ENCODE results near the gene OSGIN1. TPM values are rescaled to one million over a fixed set of nuclear protein-coding genes. Genes with fewer than 3 reads are reported as not detected.

The OSGIN1 gene
- total RNA-seq, 1 donor from 2014 or later, result 2.2 TPM

DNA sequence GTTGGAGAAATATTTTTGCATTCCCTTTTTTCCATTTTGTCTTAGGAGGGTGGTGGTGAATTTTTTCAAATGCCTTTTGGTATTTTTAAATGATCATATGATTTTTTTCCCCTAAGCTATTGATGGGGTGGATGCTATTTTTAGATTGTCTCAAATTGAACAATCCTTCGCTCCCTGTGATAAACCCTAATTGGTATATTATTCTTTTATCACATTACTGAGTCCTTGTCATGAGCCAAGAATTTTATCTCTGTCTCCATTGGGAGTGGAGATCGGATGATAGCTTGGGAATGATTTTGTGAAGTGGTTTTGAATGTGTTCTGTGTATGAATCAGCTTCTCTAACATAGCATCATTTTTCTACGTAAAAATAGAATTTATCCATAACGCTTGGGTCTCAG lies 30.5 kb downstream of the OSGIN1 start:
- Mint-ChIP-seq H3K27ac (no peak overlapping the region), H3K4me3 (no peak overlapping the region), H3K36me3 (ENCODE audit: low read depth) (no peaks in the 10 kb centered on the region), H3K4me1 (ENCODE audit: low read depth) (no peaks in the 10 kb centered on the region), H3K9me3 (peaks cover 6% of the 10 kb centered on the region), H3K27me3 (ENCODE audit: insufficient read depth) (peaks cover 10% of the 10 kb centered on the region)
- intact Hi-C loops (cut with micrococcal nuclease), result no loop called here
- DNase-seq (ENCODE audit: low spot score), result no peak

DNA sequence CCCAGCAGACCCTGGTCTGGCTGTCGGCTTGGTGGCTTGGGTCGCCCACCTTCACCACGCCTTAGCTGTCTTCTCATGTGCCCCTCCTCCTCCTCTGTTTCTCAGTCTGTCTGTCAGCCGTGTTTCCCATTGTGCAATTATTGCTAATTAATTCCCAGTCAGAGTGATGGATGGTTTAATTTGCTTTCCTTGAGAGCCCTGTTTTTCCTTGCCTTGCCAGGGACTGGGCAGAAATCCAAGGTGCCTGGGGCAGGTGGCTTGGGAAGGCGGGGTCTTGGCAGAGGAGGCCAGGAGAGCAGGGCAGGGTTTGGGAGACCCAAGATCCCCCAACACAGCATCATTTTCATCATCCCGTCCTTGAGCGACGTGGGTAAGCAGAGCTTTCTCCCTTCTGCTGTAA lies 36.3 kb downstream of the OSGIN1 start:
- Mint-ChIP-seq H3K4me1 (ENCODE audit: low read depth) (no peaks in the 10 kb centered on the region), H3K27ac (no peak overlapping the region), H3K27me3 (ENCODE audit: insufficient read depth) (peaks cover 9% of the 10 kb centered on the region), H3K4me3 (no peak overlapping the region), H3K36me3 (ENCODE audit: low read depth) (no peaks in the 10 kb centered on the region), H3K9me3 (peaks cover 4% of the 10 kb centered on the region)
- no peak for DNase-seq (ENCODE audit: low spot score)
- intact Hi-C loops (cut with micrococcal nuclease), result no loop called here

DNA sequence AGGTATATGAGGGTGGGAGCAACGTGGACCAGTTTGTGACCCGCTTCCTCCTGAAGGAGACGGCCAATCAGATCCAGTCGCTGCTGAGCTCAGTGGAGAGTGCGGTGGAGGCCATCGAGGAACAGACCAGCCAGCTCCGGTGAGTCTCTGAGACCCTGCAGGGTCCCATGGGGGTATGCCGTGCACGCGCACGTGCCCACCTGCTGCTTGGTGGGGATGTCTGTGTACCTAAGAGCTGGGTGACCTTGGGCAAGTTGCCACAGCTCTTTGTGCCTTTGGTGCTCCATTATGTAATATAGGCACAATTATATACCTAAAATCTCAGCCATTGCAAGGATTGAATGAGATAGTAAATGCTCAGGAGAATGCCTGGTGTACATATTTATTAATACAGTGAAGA lies 37.5 kb downstream of the OSGIN1 start:
- Mint-ChIP-seq H3K9me3 (peaks cover 4% of the 10 kb centered on the region), H3K36me3 (ENCODE audit: low read depth) (no peaks in the 10 kb centered on the region), H3K4me3 (no peak overlapping the region), H3K27me3 (ENCODE audit: insufficient read depth) (peaks cover 17% of the 10 kb centered on the region), H3K27ac (no peak overlapping the region), H3K4me1 (ENCODE audit: low read depth) (no peaks in the 10 kb centered on the region)
- intact Hi-C loops (cut with micrococcal nuclease), result no loop called here
- DNase-seq (ENCODE audit: low spot score), result no peak

DNA sequence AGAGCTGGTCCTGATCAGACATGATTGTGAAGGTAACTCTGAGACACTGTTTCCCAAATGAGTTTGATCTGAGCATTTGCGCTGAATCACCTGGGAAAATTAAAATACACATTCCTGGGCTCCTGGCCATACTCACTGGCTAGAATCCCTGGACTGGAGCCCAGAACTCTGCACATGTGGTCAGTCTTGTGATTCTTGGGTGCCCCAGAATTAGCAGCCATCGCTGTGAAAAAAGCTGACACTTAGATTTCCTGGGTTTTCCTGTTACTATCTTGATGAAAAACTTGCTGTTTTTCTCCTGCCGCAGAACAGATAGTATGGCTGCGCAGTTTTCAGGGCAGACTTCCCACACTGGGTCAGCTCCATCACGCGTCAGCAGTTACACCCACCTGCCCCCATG lies 39.6 kb downstream of the OSGIN1 start:
- Mint-ChIP-seq H3K36me3 (ENCODE audit: low read depth) (no peaks in the 10 kb centered on the region), H3K9me3 (peaks cover 4% of the 10 kb centered on the region), H3K27ac (no peak overlapping the region), H3K27me3 (ENCODE audit: insufficient read depth) (peaks cover 14% of the 10 kb centered on the region), H3K4me1 (ENCODE audit: low read depth) (no peaks in the 10 kb centered on the region), H3K4me3 (no peak overlapping the region)
- no peak for DNase-seq (ENCODE audit: low spot score)
- intact Hi-C loops (cut with micrococcal nuclease), result no loop called here

DNA sequence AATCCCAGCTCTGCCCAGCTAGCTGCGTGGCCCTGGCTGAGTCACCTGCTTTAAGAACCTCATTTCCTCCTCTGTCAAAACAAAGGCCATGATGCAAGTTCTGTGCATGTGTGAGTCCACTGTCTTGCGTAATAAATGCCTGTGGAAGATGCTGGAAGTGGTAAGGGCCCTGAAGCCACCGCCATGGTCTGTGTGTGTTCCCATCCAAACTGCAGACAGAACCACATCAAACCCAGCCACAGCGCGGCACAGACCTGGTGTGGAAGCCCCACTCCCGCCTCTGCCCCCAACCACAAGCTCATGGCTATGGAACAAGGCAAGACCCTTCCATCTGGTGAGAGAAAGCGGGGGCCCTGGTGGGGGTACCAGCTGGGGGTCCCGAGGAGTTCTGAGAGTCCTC lies 41.0 kb downstream of the OSGIN1 start:
- Mint-ChIP-seq H3K36me3 (ENCODE audit: low read depth) (no peaks in the 10 kb centered on the region), H3K4me1 (ENCODE audit: low read depth) (no peaks in the 10 kb centered on the region), H3K27me3 (ENCODE audit: insufficient read depth) (peaks cover 9% of the 10 kb centered on the region), H3K27ac (no peak overlapping the region), H3K4me3 (no peak overlapping the region), H3K9me3 (peaks cover 4% of the 10 kb centered on the region)
- no peak for DNase-seq (ENCODE audit: low spot score)
- intact Hi-C loops (cut with micrococcal nuclease), result no loop called here

DNA sequence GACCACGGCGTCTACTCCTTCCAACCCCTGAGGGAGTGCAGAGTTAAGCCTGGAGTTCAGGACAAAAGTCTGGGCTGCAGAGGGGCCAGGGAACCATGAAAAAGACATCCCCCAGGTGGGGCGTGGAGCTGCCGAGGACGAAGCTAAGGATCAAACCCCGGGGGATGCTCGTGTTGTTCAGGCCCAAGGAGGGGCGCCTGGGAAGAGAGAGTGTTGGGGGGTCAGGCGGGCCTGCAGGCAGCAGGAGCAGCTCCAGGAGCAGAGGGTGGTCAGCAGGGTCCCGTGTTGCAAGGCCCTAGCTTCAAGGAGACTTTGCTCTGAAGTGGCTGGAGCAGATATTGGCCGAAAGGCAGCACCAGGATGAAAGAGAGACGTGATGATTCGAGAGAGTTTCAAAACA lies 41.7 kb downstream of the OSGIN1 start:
- no peaks in the 10 kb centered on the region for H3K4me1 Mint-ChIP-seq (ENCODE audit: low read depth)
- H3K4me3 Mint-ChIP-seq, result no peak overlapping the region
- H3K36me3 Mint-ChIP-seq (ENCODE audit: low read depth), result no peaks in the 10 kb centered on the region
- peaks cover 9% of the 10 kb centered on the region for H3K27me3 Mint-ChIP-seq (ENCODE audit: insufficient read depth)
- peaks cover 4% of the 10 kb centered on the region for H3K9me3 Mint-ChIP-seq
- intact Hi-C loops (cut with micrococcal nuclease), result no loop called here
- no peak for DNase-seq (ENCODE audit: low spot score)
- H3K27ac Mint-ChIP-seq, result no peak overlapping the region

DNA sequence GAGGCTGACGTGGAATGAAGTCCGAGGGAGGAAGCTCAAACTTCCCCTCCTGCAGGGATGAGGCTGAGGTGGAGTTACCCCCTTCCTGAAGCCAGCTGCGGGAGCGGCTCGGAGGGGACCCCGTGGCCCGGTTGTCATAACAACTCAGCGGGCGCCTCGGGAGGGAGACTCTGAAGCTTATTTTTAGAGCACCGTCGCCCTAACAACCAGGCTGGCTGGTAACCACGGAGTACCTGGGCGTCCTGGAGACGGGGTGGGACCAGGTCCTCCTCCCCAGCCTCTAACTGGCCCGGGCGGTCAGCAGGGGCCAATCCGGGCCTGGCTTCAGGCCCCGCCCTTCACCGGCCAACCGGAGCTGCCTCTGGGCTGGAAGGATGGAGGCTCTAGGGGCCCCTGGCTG lies 42.7 kb downstream of the OSGIN1 start:
- Mint-ChIP-seq H3K27ac (no peak overlapping the region), H3K36me3 (ENCODE audit: low read depth) (no peaks in the 10 kb centered on the region), H3K27me3 (ENCODE audit: insufficient read depth) (peaks cover 9% of the 10 kb centered on the region), H3K9me3 (peaks cover 4% of the 10 kb centered on the region), H3K4me1 (ENCODE audit: low read depth) (no peaks in the 10 kb centered on the region), H3K4me3 (no peak overlapping the region)
- DNase-seq (ENCODE audit: low spot score), result no peak
- intact Hi-C loops (cut with micrococcal nuclease), result no loop called here

DNA sequence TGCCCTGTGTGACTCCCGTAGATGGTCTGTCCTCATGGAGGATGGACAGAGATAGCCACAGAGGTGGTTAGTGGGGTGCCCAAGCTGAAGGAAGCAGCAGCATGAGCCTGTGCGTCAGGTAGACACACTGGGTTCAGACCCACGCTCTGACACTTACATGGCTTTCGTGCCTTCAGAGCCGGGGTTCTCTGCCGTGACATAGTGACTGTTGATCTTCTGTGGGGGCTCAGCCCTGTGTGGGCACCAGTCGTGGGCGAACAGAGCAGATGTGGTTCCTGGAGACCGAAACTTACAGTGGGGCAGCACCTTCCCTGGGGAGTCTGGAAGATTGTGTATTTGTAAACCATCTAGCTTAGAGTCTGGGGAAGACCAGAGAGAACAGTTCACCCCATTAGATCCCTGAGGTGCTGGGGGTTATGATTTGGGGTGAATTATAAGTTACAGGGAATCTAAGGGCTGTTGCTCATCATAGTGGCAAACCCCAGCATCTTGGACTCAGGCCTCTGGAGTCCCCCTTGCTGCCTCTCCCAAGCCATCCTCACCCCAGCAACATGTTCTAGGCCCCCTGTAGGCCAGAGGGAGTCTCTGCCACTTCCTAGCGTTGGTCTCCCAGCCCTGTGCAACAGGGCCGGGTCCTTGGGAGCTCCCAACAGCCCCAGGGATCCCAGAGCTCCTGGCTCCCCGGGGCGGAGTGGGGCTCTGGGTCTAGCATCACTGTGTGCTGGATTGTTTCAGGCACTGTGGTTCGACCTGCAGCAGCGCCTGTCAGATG lies 43.6 kb downstream of the OSGIN1 start:
- Mint-ChIP-seq H3K36me3 (ENCODE audit: low read depth) (no peaks in the 10 kb centered on the region), H3K27me3 (ENCODE audit: insufficient read depth) (peaks cover 9% of the 10 kb centered on the region), H3K27ac (no peak overlapping the region)

DNA sequence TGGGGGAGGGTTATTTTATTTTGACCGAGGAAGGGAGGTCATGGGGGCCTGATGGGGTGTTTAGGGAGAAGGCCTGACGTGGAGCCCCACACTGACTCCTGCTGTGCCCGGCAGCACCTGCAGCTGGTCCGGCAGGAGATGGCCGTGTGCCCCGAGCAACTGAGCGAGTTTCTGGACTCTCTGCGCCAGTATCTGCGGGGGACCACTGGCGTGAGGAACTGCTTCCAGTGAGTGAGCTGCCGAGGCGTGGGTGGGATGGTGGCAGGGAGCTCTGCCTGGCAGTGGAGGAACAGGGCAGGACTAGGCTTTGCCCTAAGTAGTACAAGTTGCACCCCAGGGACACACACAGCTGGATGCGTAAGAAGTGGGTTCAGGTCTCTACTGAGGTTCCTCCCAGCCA lies 45.1 kb downstream of the OSGIN1 start:
- intact Hi-C loops (cut with micrococcal nuclease), result no loop called here
- Mint-ChIP-seq H3K27me3 (ENCODE audit: insufficient read depth) (peaks cover 9% of the 10 kb centered on the region), H3K27ac (no peak overlapping the region), H3K4me1 (ENCODE audit: low read depth) (no peaks in the 10 kb centered on the region), H3K4me3 (no peak overlapping the region), H3K9me3 (no peaks in the 10 kb centered on the region), H3K36me3 (ENCODE audit: low read depth) (no peaks in the 10 kb centered on the region)
- no peak for DNase-seq (ENCODE audit: low spot score)

More for the DNA sequence above, 43.6 kb downstream of the OSGIN1 start:
- no peak for DNase-seq (ENCODE audit: low spot score)
- no peak overlapping the region for H3K4me3 Mint-ChIP-seq
- intact Hi-C loops (cut with micrococcal nuclease), result no loop called here
- peaks cover 4% of the 10 kb centered on the region for H3K9me3 Mint-ChIP-seq
- H3K4me1 Mint-ChIP-seq (ENCODE audit: low read depth), result no peaks in the 10 kb centered on the region

DNA sequence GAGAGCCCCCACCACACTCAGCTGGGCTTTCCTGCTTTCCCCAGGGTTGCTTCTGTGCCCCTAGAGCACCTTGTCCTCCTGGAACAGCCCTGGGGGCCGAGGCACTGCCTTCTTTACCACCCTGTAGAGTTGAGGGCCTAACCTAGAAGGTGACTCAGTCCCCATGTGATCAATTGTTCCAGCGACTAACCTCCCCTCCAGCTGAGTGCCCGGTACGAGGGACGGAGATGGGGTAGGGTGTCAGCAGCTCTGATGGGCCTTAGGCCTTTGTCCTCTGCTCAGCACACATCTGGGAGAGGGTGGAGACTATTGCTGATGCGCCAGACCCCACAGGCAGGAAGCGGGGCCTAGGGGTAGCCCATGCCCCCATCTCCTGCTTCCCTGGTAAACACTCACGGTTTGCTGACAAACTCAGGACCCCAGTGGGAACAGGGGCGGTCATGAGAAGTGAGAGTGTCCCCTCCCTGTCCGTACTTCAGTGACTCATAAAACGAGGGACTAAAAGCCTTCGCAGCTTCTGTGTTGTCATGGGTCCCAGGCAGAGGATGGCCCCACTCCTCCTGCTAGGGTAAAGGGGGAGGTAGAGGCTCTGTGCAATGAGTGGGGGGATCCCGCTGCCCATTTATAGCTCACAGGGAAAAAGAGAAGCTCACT lies 48.1 kb downstream of the OSGIN1 start:
- H3K27me3 Mint-ChIP-seq (ENCODE audit: insufficient read depth), result peaks cover 4% of the 10 kb centered on the region
- no peaks in the 10 kb centered on the region for H3K9me3 Mint-ChIP-seq
- intact Hi-C loops (cut with micrococcal nuclease), result no loop called here
- H3K4me1 Mint-ChIP-seq (ENCODE audit: low read depth), result no peaks in the 10 kb centered on the region
- no peak overlapping the region for H3K4me3 Mint-ChIP-seq
- H3K36me3 Mint-ChIP-seq (ENCODE audit: low read depth), result no peaks in the 10 kb centered on the region
- DNase-seq (ENCODE audit: low spot score), result no peak
- no peak overlapping the region for H3K27ac Mint-ChIP-seq

DNA sequence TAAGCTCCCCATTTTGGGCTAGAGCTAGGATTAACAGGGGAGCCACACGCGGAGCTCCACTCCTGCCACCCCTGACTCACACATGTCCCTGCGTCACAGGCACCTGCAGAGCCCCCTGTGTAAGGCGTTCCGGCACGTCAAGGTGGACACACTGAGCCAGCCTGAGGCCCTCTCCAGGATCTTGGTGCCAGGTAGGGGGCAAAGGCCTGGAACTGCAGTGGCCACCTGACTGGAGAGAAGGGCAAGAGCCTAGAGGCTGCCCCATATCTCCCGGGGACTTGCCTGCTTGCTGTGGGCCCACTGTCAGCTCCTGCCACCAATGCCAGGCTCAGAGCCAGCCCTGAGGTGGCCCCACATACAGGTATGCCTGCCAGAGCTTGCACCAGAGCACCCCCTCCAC lies 48.7 kb downstream of the OSGIN1 start:
- no peak overlapping the region for H3K27ac Mint-ChIP-seq
- intact Hi-C loops (cut with micrococcal nuclease), result no loop called here
- DNase-seq (ENCODE audit: low spot score), result no peak
- H3K9me3 Mint-ChIP-seq, result no peaks in the 10 kb centered on the region
- no peaks in the 10 kb centered on the region for H3K4me1 Mint-ChIP-seq (ENCODE audit: low read depth)
- H3K27me3 Mint-ChIP-seq (ENCODE audit: insufficient read depth), result peaks cover 4% of the 10 kb centered on the region
- no peaks in the 10 kb centered on the region for H3K36me3 Mint-ChIP-seq (ENCODE audit: low read depth)
- no peak overlapping the region for H3K4me3 Mint-ChIP-seq

DNA sequence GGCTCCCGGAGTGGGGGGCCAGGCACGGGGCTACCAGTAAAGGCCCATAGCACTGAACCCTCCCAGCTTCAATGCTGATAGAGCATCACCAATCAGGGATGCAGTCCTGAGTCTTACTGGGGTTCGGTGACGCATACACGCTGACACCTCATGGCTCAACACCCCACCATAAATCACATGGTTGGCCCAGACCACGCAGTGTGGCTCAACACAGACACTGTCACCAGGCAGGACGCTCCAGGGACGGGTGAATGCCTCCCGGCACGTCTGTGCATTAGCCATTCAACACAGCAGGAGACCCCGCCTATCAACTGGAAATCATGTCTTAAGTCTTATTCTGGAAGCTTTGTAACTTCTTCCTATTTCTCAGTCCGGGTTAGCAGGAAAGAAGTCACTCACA lies 50.0 kb downstream of the OSGIN1 start:
- H3K4me3 Mint-ChIP-seq, result no peak overlapping the region
- H3K9me3 Mint-ChIP-seq, result no peaks in the 10 kb centered on the region
- no peaks in the 10 kb centered on the region for H3K4me1 Mint-ChIP-seq (ENCODE audit: low read depth)
- DNase-seq (ENCODE audit: low spot score), result no peak
- H3K36me3 Mint-ChIP-seq (ENCODE audit: low read depth), result no peaks in the 10 kb centered on the region
- intact Hi-C loops (cut with micrococcal nuclease), result no loop called here
- H3K27ac Mint-ChIP-seq, result no peak overlapping the region
- peaks cover 4% of the 10 kb centered on the region for H3K27me3 Mint-ChIP-seq (ENCODE audit: insufficient read depth)

DNA sequence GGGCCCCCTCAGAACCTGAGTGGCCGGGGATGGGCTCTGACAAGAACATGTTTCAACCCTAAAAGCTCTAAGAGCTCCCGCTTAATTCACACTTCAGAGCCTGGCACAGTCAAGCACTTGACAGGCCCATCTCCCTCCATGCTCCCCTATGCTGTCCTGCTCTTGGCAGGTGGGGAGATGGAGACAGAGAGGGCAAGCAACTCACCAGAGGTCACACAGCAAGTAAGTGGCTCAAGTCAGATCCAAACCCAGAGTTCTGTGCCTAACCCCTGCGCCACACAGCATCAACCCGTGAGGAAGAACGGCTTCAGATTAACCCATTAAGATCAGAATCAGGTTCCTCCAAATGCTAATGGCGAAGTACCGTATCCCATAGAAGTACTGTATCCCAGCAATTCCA lies 51.4 kb downstream of the OSGIN1 start:
- Mint-ChIP-seq H3K9me3 (no peaks in the 10 kb centered on the region), H3K36me3 (ENCODE audit: low read depth) (no peaks in the 10 kb centered on the region), H3K27me3 (ENCODE audit: insufficient read depth) (peaks cover 4% of the 10 kb centered on the region), H3K4me3 (no peak overlapping the region), H3K4me1 (ENCODE audit: low read depth) (no peaks in the 10 kb centered on the region), H3K27ac (no peak overlapping the region)
- intact Hi-C loops (cut with micrococcal nuclease), result no loop called here
- DNase-seq (ENCODE audit: low spot score), result no peak

Measured in activated T-helper 1 cell treated with anti-CD3 and anti-CD28 coated beads, Interleukin-12 subunit alpha, Interleukin-12 subunit beta, Interleukin-2, Interleukin-4 antibody, amounts not matched to agents 30 ng/mL and 10 ng/mL and 1 ng/mL, durations not matched to agents 14 hours and 24 hours and 36 hours (primary cell).